Neural progenitor cell (in vitro differentiated cells): ENCODE measurements around the gene P2RY6.

Experiments used
- CTCF ChIP-seq: fragments of 200-600 bp; sonication (generic); IDR thresholded peaks from 2 replicates; pipeline ENCODE4 v1.5.1; 2017; ENCODE audit warnings: antibody characterized with exemption, mild to moderate bottlenecking
- EZH2 ChIP-seq: fragments of 200-600 bp; sonication (generic); IDR thresholded peaks from 2 replicates; pipeline ENCODE4 v1.6.1; 2017; ENCODE audit warnings: antibody characterized with exemption, mild to moderate bottlenecking, moderate library complexity
- EZH2phosphoT487 ChIP-seq: fragments of 200-600 bp; sonication (generic); IDR thresholded peaks from 2 replicates; pipeline ENCODE4 v1.6.1; 2017; ENCODE audit warnings: antibody characterized with exemption

- TF ChIP-seq EZH2phosphoT487 (no peak), CTCF (peak; percentile 96), EZH2 (no peak)
These were observed 17.0 kb downstream of the P2RY6 start for GRCh38 chr11:73288873-73289707.
